ENCODE data around the gene LRRN4. TPM values are rescaled to one million over a fixed set of nuclear protein-coding genes. Genes with fewer than 3 reads are reported as not detected.

Gene LRRN4
- total and polyA plus RNA-seq, 2 of the 4 experiments (the other 2 are of a cell fraction): under 0.01 to 0.19 TPM

- no peak overlapping the region for H3K27ac ChIP-seq (ENCODE audit: insufficient read depth, low read length)
- TF ChIP-seq RFX5 (IDR thresholded peaks at IDR 0.05; ENCODE audit: low read depth, low read length) (no peak), RCOR1 (IDR thresholded peaks at IDR 0.05; ENCODE audit: insufficient replicate concordance, low read length) (no peak), CEBPB (IDR thresholded peaks at IDR 0.05; ENCODE audit: low read depth, low read length) (no peak), FOS (IDR thresholded peaks at IDR 0.05; ENCODE audit: low read depth, low read length) (no peak), MAFK (IDR thresholded peaks at IDR 0.05; ENCODE audit: low read depth, low read length) (no peak), BHLHE40 (IDR thresholded peaks at IDR 0.05; ENCODE audit: low read depth, low read length) (no peak), RAD21 (IDR thresholded peaks at IDR 0.05; ENCODE audit: low read length) (no peak), POLR2A (IDR thresholded peaks at IDR 0.05; ENCODE audit: low read depth, low read length) (no peak), CTCF (conservative IDR thresholded peaks at IDR 0.05; ENCODE audit: low read depth, low read length) (no peak), SMC3 (IDR thresholded peaks at IDR 0.05; ENCODE audit: low read depth, low read length) (no peak), MXI1 (IDR thresholded peaks at IDR 0.05; ENCODE audit: borderline replicate concordance, low read depth, low read length) (no peak), MAZ (IDR thresholded peaks at IDR 0.05; ENCODE audit: borderline replicate concordance, low read depth, low read length) (no peak), NFE2L2 (IDR thresholded peaks at IDR 0.05; ENCODE audit: low read depth, low read length) (no peak)
- TF ChIP-seq, protein P1, sequence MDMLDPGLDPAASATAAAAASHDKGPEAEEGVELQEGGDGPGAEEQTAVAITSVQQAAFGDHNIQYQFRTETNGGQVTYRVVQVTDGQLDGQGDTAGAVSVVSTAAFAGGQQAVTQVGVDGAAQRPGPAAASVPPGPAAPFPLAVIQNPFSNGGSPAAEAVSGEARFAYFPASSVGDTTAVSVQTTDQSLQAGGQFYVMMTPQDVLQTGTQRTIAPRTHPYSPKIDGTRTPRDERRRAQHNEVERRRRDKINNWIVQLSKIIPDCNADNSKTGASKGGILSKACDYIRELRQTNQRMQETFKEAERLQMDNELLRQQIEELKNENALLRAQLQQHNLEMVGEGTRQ (IDR thresholded peaks at IDR 0.05; ENCODE audit: low read depth, low read length): no peak
- no peak overlapping the region for H3K4me3 ChIP-seq (ENCODE audit: insufficient read depth, low read depth, low read length)
- CTCF ChIA-PET: no interaction called here
- no peaks in the 10 kb centered on the region for H3K4me1 ChIP-seq (ENCODE audit: control insufficient read depth, insufficient read depth, low read length)
- ATAC-seq (ENCODE audit: low read depth) (no peak), DNase-seq (no peak)
- H2BK120ac ChIP-seq (ENCODE audit: low read depth, low read length): no peak overlapping the region
- H2AK9ac ChIP-seq (replicated peaks; ENCODE audit: low read depth, low read length, poor library complexity): no peak overlapping the region
- H3K56ac ChIP-seq (ENCODE audit: extremely low read depth, insufficient read depth, low read length): no peak overlapping the region
- H3K9me1 ChIP-seq (ENCODE audit: insufficient read depth, low read length): peaks cover 12% of the 10 kb centered on the region; the same call in 1 of the 2 replicates
- peaks cover 40 to 58% of the 10 kb centered on the region in 2 experiments for H3K79me1 ChIP-seq (ENCODE audit: low read depth in 1 of 2, low read length in 2 of 2)
- no peak overlapping the region for H2BK15ac ChIP-seq (ENCODE audit: low read depth, low read length)
- H2BK20ac ChIP-seq (ENCODE audit: low read depth, low read length): no peak overlapping the region
- H4K20me1 ChIP-seq (ENCODE audit: insufficient read depth, low read length): peaks cover 12% of the 10 kb centered on the region; the same call in 1 of the 2 replicates
- dilution Hi-C loops (cut with HindIII; ENCODE audit: low sequenced_read_pairs, unreplicated experiment) (no loop called here), in situ Hi-C loops (cut with MboI; ENCODE audit: low sequenced_read_pairs) (no loop called here), intact Hi-C loops (cut with micrococcal nuclease) (no loop called here)
- H3K18ac ChIP-seq (ENCODE audit: low read depth, low read length): no peak overlapping the region
- H2AFZ ChIP-seq (replicated peaks; ENCODE audit: low read length, poor library complexity): no peak overlapping the region
- H3K9ac ChIP-seq (ENCODE audit: low read depth, low read length): no peak overlapping the region
- H3K4ac ChIP-seq (ENCODE audit: low read depth, low read length): no peak overlapping the region
- H3K23ac ChIP-seq (ENCODE audit: low read depth, low read length): no peak overlapping the region
- POLR2A ChIA-PET (ENCODE audit: unreplicated experiment): no interaction called here
- BruUV-seq (replicated peaks): no TSS peak
- H2BK5ac ChIP-seq (ENCODE audit: low read depth, low read length, poor library complexity, severe bottlenecking): no peak overlapping the region
- no peak overlapping the region for H3K4me2 ChIP-seq (ENCODE audit: low read depth, low read length)
- no peak overlapping the region for H2AK5ac ChIP-seq (ENCODE audit: low read depth, low read length)
- H3K9me3 ChIP-seq (ENCODE audit: control insufficient read depth, insufficient read depth, low read length): peaks cover 5% of the 10 kb centered on the region; the same call in 1 of the 2 replicates
- H3K27me3 ChIP-seq (ENCODE audit: control insufficient read depth, insufficient read depth, low read length): no peaks in the 10 kb centered on the region
- H3K36me3 ChIP-seq (ENCODE audit: control insufficient read depth, insufficient read depth, low read length): peaks cover 19% of the 10 kb centered on the region
- H4K5ac ChIP-seq (ENCODE audit: low read depth, low read length): no peak overlapping the region
- no peak overlapping the region for H4K8ac ChIP-seq (ENCODE audit: low read depth in 2 of 2, low read length in 2 of 2)
- no peak overlapping the region for H4K91ac ChIP-seq (ENCODE audit: insufficient read depth, low read depth, low read length)
- no peak overlapping the region for H3K14ac ChIP-seq (replicated peaks; ENCODE audit: low read depth, low read length)
Measured at GRCh38 chr20:6028818-6029217, 25.0 kb downstream of the LRRN4 start.

All from IMR-90 (cell line).